GM12878 (cell line): ENCODE results near the gene PLA2G6.

Source experiments
- PRDM15 ChIP-seq: fragments of 450-650 bp; formaldehyde crosslinking; IDR thresholded peaks from 2 replicates; pipeline ENCODE4 v1.4.0; 2020; ENCODE audit warnings: mild to moderate bottlenecking, moderate library complexity
- USF2 ChIP-seq: IDR thresholded peaks from 2 replicates; pipeline ENCODE4 v1.6.1; 2011; ENCODE audit warnings: low read depth, low read length, improper control_type of control experiment, borderline replicate concordance
- TF ChIP-seq, protein P1 (sequence below): fragments of 450-650 bp; IDR thresholded peaks from 2 replicates; pipeline ENCODE4 v1.6.1; 2016; ENCODE audit warnings: mild to moderate bottlenecking, moderate library complexity, borderline replicate concordance
- TF ChIP-seq, protein P2 (sequence below), 3 experiments: IDR thresholded peaks in 2 of 3; conservative IDR thresholded peaks in 1 of 3; 2 replicates each; pipeline ENCODE4 v1.5.1; 2011; ENCODE audit warnings: low read depth in 3 of 3, low read length in 3 of 3, mild to moderate bottlenecking in 3 of 3, control low read depth in 2 of 3, moderate library complexity in 2 of 3, inconsistent platforms in 1 of 3, mixed read lengths in 1 of 3; ENCODE audit not compliant: control insufficient read depth in 2 of 3, insufficient read depth in 1 of 3; ENCODE audit errors: extremely low read depth in 1 of 3

DNA sequence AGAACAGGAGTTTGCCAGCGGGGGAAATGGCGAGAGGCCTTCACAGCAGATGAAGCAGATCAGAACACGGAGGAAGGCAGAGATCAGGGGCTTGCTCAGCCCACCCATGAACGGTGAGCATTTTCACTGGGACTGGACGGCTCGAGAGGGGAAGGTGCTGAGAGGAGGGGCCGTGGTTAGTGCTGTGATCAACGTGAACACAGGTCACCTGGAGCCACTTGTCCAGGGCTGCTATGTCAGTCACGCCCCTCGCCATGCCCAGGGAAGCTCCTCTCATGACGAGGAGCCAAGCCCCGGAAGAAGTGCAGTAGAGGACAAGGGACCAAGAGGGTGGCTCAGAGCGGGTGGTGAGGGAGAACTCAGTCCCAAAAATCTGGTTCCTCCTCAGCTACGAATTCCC is 7.0 kb downstream of the PLA2G6 start:
- no peak for TF ChIP-seq PRDM15 (CRISPR knock-in tag)
- TF ChIP-seq, protein P1, sequence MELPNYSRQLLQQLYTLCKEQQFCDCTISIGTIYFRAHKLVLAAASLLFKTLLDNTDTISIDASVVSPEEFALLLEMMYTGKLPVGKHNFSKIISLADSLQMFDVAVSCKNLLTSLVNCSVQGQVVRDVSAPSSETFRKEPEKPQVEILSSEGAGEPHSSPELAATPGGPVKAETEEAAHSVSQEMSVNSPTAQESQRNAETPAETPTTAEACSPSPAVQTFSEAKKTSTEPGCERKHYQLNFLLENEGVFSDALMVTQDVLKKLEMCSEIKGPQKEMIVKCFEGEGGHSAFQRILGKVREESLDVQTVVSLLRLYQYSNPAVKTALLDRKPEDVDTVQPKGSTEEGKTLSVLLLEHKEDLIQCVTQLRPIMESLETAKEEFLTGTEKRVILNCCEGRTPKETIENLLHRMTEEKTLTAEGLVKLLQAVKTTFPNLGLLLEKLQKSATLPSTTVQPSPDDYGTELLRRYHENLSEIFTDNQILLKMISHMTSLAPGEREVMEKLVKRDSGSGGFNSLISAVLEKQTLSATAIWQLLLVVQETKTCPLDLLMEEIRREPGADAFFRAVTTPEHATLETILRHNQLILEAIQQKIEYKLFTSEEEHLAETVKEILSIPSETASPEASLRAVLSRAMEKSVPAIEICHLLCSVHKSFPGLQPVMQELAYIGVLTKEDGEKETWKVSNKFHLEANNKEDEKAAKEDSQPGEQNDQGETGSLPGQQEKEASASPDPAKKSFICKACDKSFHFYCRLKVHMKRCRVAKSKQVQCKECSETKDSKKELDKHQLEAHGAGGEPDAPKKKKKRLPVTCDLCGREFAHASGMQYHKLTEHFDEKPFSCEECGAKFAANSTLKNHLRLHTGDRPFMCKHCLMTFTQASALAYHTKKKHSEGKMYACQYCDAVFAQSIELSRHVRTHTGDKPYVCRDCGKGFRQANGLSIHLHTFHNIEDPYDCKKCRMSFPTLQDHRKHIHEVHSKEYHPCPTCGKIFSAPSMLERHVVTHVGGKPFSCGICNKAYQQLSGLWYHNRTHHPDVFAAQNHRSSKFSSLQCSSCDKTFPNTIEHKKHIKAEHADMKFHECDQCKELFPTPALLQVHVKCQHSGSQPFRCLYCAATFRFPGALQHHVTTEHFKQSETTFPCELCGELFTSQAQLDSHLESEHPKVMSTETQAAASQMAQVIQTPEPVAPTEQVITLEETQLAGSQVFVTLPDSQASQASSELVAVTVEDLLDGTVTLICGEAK: no peak
- no peak for TF ChIP-seq USF2
- TF ChIP-seq, protein P2, sequence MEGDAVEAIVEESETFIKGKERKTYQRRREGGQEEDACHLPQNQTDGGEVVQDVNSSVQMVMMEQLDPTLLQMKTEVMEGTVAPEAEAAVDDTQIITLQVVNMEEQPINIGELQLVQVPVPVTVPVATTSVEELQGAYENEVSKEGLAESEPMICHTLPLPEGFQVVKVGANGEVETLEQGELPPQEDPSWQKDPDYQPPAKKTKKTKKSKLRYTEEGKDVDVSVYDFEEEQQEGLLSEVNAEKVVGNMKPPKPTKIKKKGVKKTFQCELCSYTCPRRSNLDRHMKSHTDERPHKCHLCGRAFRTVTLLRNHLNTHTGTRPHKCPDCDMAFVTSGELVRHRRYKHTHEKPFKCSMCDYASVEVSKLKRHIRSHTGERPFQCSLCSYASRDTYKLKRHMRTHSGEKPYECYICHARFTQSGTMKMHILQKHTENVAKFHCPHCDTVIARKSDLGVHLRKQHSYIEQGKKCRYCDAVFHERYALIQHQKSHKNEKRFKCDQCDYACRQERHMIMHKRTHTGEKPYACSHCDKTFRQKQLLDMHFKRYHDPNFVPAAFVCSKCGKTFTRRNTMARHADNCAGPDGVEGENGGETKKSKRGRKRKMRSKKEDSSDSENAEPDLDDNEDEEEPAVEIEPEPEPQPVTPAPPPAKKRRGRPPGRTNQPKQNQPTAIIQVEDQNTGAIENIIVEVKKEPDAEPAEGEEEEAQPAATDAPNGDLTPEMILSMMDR (IDR thresholded peaks at IDR 0.05 in 2 of 3, conservative IDR thresholded peaks at IDR 0.05 in 1 of 3; ENCODE audit: control insufficient read depth in 2 of 3, extremely low read depth in 1 of 3, insufficient read depth in 1 of 3, low read depth in 3 of 3, low read length in 3 of 3): no peak
